ENCODE measurements around the gene ERFE. TPM values are rescaled to one million over a fixed set of nuclear protein-coding genes. Genes with fewer than 3 reads are reported as not detected.

The ERFE gene
- total and polyA plus RNA-seq, 2 of the 4 experiments (the other 2 are of a cell fraction) = 1.3 to 3.5 TPM

GRCh38 chr2:238123991-238124470 lies 34.7 kb upstream of the ERFE start:
- Histone ChIP-seq H3K18ac (ENCODE audit: low read depth, low read length) (no peak overlapping the region), H3K4me2 (ENCODE audit: low read depth, low read length) (no peak overlapping the region), H2AFZ (replicated peaks; ENCODE audit: low read length, poor library complexity) (no peak overlapping the region), H3K36me3 (ENCODE audit: control insufficient read depth, insufficient read depth, low read length) (no peaks in the 10 kb centered on the region), H2BK5ac (ENCODE audit: low read depth, low read length, poor library complexity, severe bottlenecking) (no peak overlapping the region), H2BK20ac (ENCODE audit: low read depth, low read length) (no peak overlapping the region), H2BK120ac (ENCODE audit: low read depth, low read length) (no peak overlapping the region), H3K4me3 (ENCODE audit: insufficient read depth, low read depth, low read length) (no peak overlapping the region), H4K20me1 (ENCODE audit: insufficient read depth, low read length) (no peaks in the 10 kb centered on the region), H4K8ac (ENCODE audit: low read depth in 2 of 2, low read length in 2 of 2) (no peak overlapping the region), H3K23ac (ENCODE audit: low read depth, low read length) (no peak overlapping the region), H3K9me1 (ENCODE audit: insufficient read depth, low read length) (peaks cover 5% of the 10 kb centered on the region; the same call in 1 of the 2 replicates), H3K9me3 (ENCODE audit: control insufficient read depth, insufficient read depth, low read length) (no peaks in the 10 kb centered on the region), H3K79me1 (ENCODE audit: low read depth in 1 of 2, low read length in 2 of 2) (no peaks in the 10 kb centered on the region), H3K4ac (ENCODE audit: low read depth, low read length) (no peak overlapping the region), H3K14ac (replicated peaks; ENCODE audit: low read depth, low read length) (no peak overlapping the region), H3K4me1 (ENCODE audit: control insufficient read depth, insufficient read depth, low read length) (peaks cover 10% of the 10 kb centered on the region), H4K91ac (ENCODE audit: insufficient read depth, low read depth, low read length) (no peak overlapping the region), H4K5ac (ENCODE audit: low read depth, low read length) (no peak overlapping the region), H3K9ac (ENCODE audit: low read depth, low read length) (no peak overlapping the region), H3K56ac (ENCODE audit: extremely low read depth, insufficient read depth, low read length) (no peak overlapping the region), H3K27ac (ENCODE audit: insufficient read depth, low read length) (no peak overlapping the region), H2AK9ac (replicated peaks; ENCODE audit: low read depth, low read length, poor library complexity) (no peak overlapping the region), H2BK15ac (ENCODE audit: low read depth, low read length) (no peak overlapping the region), H2AK5ac (ENCODE audit: low read depth, low read length) (no peak overlapping the region), H3K27me3 (ENCODE audit: control insufficient read depth, insufficient read depth, low read length) (peaks cover 27% of the 10 kb centered on the region)
- ATAC-seq (ENCODE audit: low read depth) = no peak
- intact Hi-C loops (cut with micrococcal nuclease) (loop anchor here (5.0 kb wide), 1 partner anchor 267 kb away; the partner anchor contains the start of gene RAMP1), in situ Hi-C loops (cut with MboI; ENCODE audit: low sequenced_read_pairs) (no loop called here), dilution Hi-C loops (cut with HindIII; ENCODE audit: low sequenced_read_pairs, unreplicated experiment) (no loop called here)
- TF ChIP-seq MXI1 (IDR thresholded peaks at IDR 0.05; ENCODE audit: borderline replicate concordance, low read depth, low read length) (no peak), CEBPB (IDR thresholded peaks at IDR 0.05; ENCODE audit: low read depth, low read length) (no peak), CTCF (conservative IDR thresholded peaks at IDR 0.05; ENCODE audit: low read depth, low read length) (no peak), MAFK (IDR thresholded peaks at IDR 0.05; ENCODE audit: low read depth, low read length) (no peak), RCOR1 (IDR thresholded peaks at IDR 0.05; ENCODE audit: insufficient replicate concordance, low read length) (no peak)
- TF ChIP-seq, protein P1, sequence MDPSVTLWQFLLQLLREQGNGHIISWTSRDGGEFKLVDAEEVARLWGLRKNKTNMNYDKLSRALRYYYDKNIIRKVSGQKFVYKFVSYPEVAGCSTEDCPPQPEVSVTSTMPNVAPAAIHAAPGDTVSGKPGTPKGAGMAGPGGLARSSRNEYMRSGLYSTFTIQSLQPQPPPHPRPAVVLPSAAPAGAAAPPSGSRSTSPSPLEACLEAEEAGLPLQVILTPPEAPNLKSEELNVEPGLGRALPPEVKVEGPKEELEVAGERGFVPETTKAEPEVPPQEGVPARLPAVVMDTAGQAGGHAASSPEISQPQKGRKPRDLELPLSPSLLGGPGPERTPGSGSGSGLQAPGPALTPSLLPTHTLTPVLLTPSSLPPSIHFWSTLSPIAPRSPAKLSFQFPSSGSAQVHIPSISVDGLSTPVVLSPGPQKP (IDR thresholded peaks at IDR 0.05; ENCODE audit: borderline replicate concordance, low read depth, low read length) = no peak
- CTCF ChIA-PET = no interaction called here
- POLR2A ChIA-PET (ENCODE audit: unreplicated experiment) = no interaction called here
- DNase-seq = no peak
- WGBS, 2 experiments (ENCODE audit: extremely low coverage in 2 of 2, insufficient read length in 1 of 2) = 65% methylated on average over 7 of the region's 14 CpGs; no CpG with 5 or more reads in 1 of the 2 experiments
- no TSS peak for BruUV-seq (replicated peaks)

All from IMR-90 (cell line).